Activated CD8-positive, alpha-beta memory T cell treated with anti-CD3 and anti-CD28 coated beads for 48 hours (primary cell): ENCODE measurements around the gene ATOSB.

Experiments
- DNase-seq, 3 experiments: peaks; one replicate each; pipeline ENCODE4 v3.0.0-alpha.2; 2020; ENCODE audit warnings: low read depth in 2 of 3, low spot score in 2 of 3

Gene ATOSB

GRCh38 chr9:35089434-35089833 lies 26.2 kb downstream of the ATOSB start:
- no peak for DNase-seq

- DNase-seq = no peak
These were observed 30.6 kb downstream of the ATOSB start for GRCh38 chr9:35085078-35085477.

- DNase-seq = peak; percentile 64 to 76 (median 65)
These were observed 36.0 kb downstream of the ATOSB start, which contains the start of gene FANCG for GRCh38 chr9:35079426-35080341. FANCG (minus strand) TSS chr9:35079942; CDS start chr9:35079524, 418 bp downstream.

GRCh38 chr9:35079041-35079425 lies 36.6 kb downstream of the ATOSB start:
- no peak for DNase-seq

- DNase-seq = no peak
These were observed 37.6 kb downstream of the ATOSB start for GRCh38 chr9:35078066-35078465.

GRCh38 chr9:35076848-35077247 lies 38.8 kb downstream of the ATOSB start:
- DNase-seq = no peak

- DNase-seq = no peak
These were observed 40.3 kb downstream of the ATOSB start for GRCh38 chr9:35075358-35075757.

- no peak for DNase-seq
These were observed 40.9 kb downstream of the ATOSB start for GRCh38 chr9:35074791-35075190.

- no peak for DNase-seq
These were observed 41.5 kb downstream of the ATOSB start for GRCh38 chr9:35074141-35074540.

GRCh38 chr9:35073279-35073612 lies 42.4 kb downstream of the ATOSB start:
- DNase-seq = no peak

- DNase-seq = peak; percentile 62 to 94 (median 89)
These were observed 43.0 kb downstream of the ATOSB start, which contains the start of gene VCP for GRCh38 chr9:35072461-35073278. VCP (minus strand) TSS chr9:35072625; CDS start chr9:35072353, 272 bp downstream.

- peak; percentile 46 to 70 (median 65) for DNase-seq
These were observed 43.7 kb downstream of the ATOSB start for GRCh38 chr9:35071814-35072460.

GRCh38 chr9:35070823-35071813 lies 44.5 kb downstream of the ATOSB start:
- DNase-seq = no peak

GRCh38 chr9:35069020-35069419 lies 46.6 kb downstream of the ATOSB start:
- no peak for DNase-seq

- no peak for DNase-seq
These were observed 48.6 kb downstream of the ATOSB start for GRCh38 chr9:35067056-35067455.

- no peak for DNase-seq
These were observed 55.0 kb downstream of the ATOSB start for GRCh38 chr9:35060548-35061207.

GRCh38 chr9:35059438-35059837 lies 56.2 kb downstream of the ATOSB start:
- no peak for DNase-seq

- no peak for DNase-seq
These were observed 58.4 kb downstream of the ATOSB start for GRCh38 chr9:35057271-35057620.

- no peak for DNase-seq
These were observed 58.9 kb downstream of the ATOSB start for GRCh38 chr9:35056571-35057270.
